Stimulated activated CD8-positive, alpha-beta memory T cell treated with anti-CD3 and anti-CD28 coated beads, Interleukin-7, amount 100 ng/mL, for 1 hour (primary cell): Measurements from ENCODE around the gene RAB11FIP2.

ENCODE experiments used
- DNase-seq, 2 donors: peaks; one replicate each; pipeline ENCODE4 v3.0.0-alpha.2; 2020; ENCODE audit warnings: low read depth in 2 of 2

Gene RAB11FIP2

DNA sequence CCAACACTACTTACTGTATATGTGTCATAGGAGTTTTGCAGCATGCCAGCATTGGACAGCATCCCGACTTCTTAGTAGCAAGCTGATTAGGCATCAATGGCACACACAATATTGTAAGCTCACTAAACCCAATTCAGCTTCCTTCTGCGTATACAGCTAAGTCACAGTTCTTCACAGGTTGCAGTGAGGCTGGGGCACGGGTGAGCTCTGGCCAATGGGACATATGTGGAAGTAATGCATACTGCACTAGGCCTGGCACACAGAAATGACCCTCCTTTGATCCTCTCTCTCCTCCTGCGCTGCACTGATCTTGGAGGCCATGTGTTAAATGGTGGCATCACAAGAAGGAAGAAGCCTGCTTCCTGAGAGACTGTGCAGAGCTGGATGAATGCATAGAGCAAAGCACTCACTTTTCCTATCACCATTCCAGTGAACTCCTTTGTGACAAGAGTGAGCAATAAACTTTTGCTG lies 11.9 kb downstream of the RAB11FIP2 start:
- no peak for DNase-seq

DNA sequence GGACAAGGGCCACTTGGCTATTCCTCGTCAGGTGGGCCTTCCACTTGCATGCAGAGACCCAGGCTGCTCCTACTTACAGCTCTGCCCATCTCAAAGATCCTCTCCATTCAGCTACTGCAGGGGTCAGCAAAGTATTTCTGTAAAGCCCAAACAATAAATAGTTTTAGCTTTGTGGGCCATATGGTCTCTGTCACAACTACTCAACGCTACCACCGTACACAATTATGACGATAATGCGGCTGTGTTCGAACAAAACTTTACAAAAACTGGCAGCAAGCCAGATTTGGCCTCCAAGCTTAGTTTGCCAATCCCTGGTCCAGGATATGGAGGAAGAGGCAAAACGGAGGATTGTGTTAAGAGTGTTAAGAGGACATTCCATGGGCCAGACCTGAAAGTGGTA lies 12.8 kb downstream of the RAB11FIP2 start:
- no peak for DNase-seq

DNA sequence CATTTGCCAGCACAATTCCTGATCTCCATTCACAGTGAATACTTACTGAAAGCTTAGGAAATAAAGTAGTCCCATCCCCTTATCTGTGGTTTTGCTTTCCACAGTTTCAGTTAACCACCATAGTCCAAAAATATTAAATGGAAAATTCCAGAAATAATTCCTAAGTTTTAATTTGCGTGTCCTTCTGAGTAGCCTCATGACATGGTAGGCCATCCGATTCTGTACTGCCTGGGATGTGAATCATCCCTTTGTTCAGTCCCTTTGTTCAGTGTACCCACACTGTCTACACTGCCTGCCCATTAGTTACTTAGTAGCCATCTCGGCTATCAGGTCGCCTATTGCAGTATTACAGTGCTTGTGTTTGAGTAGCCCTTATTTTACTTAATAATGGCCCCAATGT lies 14.2 kb downstream of the RAB11FIP2 start:
- DNase-seq: no peak

DNA sequence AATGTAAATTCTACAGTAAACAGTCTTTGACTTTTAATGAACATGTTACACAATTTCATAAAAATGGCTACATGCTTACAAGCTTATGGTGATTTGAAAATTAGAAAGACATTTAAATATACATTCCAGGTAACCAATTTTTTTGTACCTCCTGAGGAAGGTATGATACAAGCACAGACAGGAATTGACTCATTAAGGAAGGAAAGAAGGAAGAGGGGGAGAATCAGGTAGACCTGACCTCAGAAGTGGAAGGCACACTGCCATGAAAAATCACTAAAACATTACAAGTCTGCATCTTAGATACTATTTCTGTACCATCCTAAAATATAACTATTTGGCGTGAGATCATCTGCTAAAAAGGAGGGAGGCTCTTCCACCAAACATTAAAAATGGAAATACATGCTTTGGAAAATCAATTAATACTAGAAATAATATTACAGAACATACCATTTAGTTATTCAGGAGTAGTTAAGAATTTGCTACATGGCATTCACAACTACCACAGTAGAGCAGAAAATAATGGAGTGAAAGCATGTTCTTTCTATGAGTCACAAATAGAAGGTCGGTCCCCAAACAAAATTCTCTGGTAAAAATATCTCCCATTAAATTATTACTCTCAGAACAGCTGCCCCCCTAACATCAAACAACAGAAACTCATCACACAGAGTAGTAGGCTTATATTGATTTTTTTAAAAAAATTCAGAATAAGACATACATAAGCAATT lies 15.2 kb downstream of the RAB11FIP2 start:
- DNase-seq: no peak

DNA sequence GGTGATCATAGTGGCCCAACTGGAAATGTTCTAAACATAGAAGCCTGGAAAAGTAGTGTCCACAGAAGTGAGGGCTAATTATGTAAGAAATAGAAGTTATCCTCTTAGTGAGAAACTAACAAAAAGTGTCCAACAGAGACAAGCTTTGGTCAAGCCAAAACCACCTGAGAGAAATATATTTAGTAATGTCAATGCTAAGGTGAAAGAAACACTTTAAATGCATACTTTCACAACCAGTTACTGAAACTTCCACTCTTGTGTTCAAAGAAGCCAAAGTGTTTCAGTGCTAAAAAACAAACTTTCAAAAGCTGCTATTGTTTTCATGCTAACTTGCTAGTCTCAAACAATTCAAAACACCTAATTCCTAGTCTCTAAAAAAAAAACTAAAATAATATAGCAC lies 18.1 kb downstream of the RAB11FIP2 start:
- DNase-seq: no peak

DNA sequence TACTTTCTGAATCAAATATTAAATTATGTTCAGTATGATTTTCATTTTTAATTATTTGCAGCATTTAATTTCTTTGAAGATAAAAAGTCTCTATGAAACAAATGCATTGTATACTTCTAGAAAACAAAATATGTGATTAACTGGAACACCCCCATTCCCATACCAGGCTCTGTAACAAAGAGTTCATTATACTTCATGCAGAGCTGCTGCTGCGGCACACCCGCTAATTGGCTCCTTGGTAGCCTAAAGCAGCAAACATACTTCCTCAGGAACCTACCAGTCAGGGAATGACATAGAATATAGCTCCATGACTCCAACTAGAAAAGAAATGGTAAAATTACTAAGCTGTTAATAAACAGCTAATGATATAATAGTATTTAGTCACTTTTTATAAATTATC lies 19.3 kb downstream of the RAB11FIP2 start:
- no peak for DNase-seq

DNA sequence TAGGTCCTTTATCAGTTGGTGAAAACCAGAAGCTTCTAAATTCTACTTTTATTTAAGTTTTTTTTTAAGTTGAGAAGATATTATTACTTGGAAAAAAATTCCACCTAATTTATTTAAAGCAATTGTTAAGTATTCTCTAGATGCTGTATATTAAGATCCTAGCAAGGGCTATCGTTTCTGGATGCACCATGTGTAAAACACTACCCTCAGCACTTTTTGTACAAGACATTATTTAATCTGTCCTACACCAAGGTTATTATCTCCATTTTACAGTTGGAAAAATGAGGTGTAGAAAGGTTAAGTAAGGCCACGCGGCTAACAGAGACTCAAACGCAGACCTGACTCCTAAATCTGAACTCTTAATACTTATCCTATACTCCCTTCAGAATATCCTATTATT lies 19.8 kb downstream of the RAB11FIP2 start:
- no peak for DNase-seq

DNA sequence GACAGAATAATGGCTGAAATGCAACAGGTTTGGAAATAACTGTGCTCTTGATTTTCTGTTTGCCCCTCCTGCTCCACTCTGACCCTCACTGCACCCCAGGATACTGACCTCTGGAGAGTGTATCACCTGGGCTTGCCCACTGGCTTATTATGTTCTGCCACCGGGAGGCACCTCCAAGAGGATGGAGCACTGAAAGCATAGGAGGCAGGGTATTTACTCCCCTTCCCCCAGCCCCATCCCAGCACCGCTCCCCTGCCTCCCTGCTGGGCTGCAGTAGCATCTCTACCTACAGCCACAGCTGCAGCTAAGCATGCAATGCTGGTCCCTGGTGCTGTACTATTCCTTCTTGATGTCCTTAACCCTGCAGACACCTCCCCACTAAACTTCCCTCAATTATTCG lies 26.4 kb downstream of the RAB11FIP2 start:
- no peak for DNase-seq

DNA sequence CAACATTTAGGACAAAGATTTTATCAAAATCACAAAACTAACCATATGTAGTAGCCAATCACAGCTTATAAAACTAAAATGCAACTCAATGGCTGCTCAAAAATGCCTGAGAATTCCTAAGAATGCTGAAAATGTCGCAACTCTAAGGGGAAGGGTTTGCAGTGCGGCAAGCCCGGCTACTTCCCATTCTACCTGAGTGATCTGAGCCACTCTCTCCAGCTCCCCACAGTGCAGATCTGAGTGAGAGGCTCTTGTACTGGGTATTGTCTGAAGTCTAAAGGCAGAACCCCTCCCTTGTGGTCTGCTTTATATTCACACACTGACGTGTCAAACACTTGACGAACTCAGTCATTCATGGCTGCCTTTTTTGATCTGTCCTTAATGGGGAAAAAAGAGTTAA lies 28.9 kb downstream of the RAB11FIP2 start:
- DNase-seq: no peak

DNA sequence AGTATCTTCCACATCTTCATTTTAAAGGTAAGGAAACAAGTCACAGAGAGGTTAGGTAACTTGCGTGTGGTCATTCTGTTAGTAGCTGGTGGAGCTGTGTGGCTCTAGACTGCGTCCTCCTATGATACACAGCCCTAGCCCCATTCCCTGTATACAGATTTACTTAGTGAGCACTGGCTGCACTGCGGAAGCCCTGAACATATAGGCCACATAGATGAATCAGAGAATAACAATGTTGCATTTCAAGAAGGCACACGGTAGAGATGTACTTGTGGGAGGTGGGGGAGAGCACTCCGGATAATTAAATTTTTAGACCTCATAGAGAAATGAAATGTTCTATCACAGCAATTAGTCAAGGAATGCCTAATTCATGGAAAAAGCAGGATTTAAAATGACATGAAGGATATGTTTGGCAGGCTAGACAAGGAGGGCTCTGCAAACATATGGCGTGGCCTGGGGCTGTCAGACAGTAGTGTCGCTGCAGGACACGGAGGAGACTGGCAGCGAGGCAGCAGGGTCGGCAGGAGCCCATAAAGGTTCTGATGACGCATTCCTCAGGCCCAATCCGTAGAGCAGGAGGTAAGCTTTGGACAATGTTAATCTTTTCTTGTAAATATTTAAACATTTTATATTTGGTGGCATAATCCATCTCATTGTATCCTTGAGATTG lies 29.5 kb downstream of the RAB11FIP2 start:
- no peak for DNase-seq

DNA sequence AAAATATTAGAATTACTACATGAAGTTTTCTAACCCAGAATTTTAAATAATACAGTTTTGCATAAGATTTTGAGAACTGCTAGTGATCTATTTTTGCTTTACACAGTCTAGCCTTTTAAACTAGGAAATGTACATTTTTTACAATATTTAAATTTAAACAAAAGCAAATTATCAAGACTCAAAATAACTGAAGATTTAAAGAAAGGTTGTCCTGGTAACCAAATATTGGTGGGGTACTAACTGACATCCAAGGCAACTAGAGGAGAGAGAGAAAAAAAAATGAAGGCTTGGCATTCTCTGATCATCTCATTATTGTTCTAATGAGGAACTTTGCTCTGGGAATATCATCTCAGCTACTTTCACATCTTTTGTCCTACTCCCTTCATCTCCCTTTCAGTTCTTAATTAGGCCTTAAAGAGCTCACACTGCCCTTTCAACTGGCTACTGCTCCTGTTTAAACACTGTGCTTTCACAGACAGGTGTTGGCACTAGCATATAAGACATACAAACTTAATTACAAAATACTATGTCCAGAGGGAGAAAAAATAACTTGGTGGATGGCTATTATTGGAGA lies 33.7 kb downstream of the RAB11FIP2 start:
- no peak for DNase-seq

DNA sequence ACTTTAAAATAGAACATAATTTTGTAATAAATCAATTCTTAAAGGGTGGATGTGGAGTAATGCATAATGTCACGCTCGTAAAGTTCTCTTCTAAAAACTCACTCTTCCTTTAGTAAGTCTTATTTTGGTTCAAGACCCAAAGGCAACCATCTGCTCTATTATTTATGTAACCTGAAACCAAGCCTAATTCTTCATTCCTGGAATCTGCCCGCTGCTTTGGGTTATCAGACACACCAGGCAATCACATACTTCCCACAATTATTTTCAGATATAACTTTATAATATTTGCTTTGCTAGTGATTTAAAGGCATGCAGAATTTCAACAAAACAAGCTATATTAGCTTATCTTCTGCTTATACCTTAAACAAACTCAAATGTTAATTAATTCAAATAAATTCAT lies 39.0 kb downstream of the RAB11FIP2 start:
- no peak for DNase-seq

DNA sequence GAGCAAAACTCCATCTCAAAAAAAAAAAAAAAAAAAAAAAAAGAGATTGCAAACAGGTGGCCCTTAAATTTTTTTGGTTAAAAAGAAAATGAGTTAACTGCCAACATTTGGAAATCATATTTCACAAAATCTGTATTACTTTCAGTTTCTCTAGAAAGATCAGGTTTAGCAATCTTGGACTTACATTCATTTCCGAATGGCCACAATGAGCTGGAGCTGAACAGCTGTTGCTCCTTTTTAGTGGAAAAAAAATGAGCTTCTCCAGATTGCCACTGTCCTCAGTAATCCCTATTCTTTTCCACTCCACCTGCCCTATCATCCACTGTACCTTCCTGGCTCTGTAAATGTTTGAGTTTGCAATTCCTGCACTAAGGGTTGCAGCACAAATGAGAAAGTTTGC lies 43.6 kb downstream of the RAB11FIP2 start:
- no peak for DNase-seq

DNA sequence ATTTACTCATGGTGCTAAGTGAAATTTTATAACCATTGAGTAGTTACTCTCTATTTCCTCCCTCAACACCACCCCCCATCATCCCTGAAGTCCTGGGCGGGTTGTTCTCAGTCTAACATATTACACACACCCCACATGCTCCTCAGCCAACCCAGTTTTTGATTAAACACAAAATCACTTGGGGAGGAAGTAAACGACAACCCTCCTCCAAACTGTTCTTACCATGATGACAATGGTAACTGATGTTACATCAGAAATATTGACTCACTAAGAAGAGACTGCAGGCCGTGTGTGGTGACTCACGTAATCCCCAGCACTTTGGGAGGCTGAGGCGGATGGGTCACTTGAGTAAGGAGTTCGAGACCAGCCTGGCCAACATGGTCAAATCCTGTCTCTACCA lies 44.2 kb downstream of the RAB11FIP2 start:
- no peak for DNase-seq

DNA sequence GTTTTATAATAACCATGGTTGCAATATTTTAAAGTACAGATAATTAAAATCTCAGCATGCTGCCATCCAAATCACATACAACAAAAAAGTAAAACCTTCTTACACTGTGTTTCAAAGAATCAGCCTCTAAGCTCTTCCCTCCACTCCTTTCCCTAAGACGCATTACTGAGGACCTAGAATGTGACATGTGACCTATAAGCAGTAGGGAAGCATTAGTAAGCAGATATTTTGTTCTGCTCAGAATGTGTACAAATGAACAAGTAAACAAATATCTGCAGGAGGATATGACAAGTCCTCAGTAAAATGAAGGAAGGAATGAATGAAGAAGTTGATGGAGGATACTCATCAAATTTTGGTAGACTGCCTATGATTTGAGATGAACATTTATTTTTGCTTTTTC lies 49.1 kb downstream of the RAB11FIP2 start:
- DNase-seq: no peak

DNA sequence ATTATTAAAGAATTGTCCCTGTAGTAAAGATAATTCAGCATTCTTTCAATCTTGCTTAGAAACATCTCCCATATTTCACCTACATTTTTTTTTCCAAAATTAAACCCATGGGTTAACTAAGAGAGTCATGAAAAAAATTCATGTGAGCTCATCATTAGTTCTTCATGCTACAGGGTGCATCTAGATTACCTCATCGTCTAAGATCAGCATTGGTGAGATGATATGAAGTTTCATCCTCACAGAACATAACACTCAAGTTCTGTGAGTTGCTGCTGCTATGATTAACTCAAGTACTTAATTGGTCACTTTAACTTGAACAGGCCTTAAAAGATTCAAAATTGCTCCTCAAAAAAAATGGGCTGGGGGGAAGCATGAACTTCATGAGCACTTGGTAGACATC lies 50.0 kb downstream of the RAB11FIP2 start:
- DNase-seq: no peak

DNA sequence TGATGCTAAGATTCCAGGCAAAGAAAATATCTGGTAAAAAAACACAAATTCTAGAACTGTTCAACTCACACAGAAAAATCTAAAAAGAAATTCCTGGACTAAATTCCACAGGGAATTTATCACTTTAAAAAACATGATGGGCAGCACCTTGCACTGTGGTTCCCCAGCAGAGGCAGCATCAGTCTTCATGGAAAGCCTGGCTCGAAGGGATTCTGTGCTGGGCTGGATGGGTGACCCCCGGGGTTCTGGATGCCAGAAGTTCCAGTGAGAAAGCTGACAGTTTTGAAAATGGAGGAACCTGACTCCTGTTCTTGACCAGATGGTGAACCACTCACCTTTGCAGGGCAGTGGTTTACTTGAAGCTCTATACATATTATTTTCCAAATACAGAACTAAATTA lies 52.0 kb downstream of the RAB11FIP2 start:
- no peak for DNase-seq

DNA sequence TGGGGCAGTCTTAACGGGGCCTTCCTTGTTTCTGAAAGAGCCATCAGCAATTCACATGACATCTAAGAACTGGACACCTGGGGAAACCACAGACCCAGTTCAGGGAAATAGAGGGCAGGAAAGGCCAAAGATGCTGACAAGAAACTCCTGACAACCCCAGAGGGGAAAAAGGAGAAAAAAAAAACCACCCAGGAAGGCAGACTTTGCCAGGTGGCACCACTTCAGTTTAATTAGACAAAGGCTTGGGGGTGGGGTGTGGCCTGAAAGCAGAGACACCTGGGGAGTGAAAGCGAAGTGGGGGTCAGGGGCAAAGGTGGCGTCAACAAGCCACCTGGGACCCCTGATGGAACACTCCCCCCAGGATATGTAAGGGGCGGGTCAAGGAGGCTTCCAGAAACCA lies 53.6 kb downstream of the RAB11FIP2 start:
- no peak for DNase-seq

DNA sequence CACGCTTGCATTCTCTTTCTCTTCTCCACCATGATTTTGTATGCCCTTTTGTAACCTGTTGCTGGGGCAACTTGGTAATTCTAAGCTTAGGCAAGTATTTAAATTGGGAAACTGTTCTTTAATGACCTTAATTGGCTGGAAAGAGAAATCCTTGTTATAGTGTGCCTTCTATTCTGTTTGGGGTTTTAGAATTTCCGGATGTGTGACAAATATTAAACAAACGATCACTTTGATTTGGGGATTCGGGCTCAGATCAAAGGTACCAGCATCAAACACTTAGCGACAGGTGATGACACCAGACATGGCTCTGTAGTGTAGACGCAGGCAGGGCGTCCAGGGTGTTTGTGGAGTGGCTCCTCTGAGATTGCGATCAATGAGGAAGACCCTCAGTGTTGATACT lies 55.0 kb downstream of the RAB11FIP2 start:
- no peak for DNase-seq

DNA sequence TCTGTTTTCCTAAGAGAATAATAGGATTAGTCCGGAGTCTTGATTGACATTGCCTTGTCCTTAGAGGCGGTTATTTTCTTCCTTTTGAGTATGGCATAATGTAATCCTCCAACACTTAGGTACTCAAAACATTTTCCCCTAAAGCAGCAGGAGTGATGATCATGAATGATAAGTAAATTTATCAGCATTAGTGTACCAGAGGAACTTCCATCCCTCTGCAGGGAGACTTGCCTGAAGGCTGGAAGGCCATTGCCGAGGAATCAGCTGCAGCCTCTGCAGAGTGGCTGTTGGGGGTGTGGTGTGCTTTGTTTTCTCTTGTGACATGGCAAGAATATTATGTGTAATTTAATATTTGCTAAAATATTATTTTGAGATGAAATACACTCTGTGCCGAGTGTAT lies 56.8 kb downstream of the RAB11FIP2 start:
- DNase-seq: no peak

DNA sequence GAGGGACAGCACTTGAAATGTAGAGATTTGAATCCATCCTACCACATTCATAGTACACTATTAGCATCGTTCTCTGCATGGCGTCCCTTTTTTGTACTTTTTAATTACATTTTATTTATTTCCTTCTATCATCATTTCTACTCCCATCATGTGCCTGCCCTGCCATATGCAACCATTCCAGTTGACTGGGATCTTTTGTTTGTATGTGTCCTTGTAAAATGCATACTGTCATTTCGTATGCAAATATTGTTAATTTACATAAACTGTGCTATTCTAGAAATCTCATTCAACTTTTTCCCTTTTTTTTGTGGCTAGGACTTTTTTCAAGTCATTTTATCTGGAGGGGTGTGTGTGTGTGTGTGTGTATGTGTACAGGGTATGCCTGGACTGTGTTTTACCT lies 57.9 kb downstream of the RAB11FIP2 start:
- no peak for DNase-seq

DNA sequence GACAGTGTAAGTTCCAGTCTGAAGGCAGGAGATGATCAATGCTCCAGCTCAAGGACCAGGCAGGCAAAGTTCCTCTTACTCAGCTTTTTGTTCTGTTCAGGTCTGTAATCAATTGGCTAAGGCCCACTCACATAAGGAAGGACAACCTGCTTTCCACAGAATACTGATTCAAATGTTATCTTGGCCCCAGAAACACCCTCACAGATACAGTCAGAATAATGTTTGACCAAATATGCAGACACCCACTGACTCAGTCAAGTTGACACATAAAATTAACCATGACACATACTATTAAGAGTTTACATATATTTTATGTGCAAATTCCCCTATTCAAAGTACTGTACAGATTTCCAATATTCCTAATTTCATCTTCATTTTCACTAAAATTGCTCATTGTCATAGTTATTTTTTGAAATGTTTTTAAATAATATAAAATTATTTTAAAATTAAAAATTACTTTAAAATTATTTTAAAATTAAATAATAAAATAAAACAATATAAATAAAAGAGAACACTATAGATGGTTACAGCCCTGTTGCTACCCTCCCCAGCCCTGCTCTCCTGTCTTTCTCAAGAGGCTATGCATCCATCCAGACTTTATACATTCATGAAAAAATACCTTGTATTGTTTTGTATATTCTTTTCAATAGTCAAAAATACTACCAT lies 59.4 kb downstream of the RAB11FIP2 start:
- no peak for DNase-seq

DNA sequence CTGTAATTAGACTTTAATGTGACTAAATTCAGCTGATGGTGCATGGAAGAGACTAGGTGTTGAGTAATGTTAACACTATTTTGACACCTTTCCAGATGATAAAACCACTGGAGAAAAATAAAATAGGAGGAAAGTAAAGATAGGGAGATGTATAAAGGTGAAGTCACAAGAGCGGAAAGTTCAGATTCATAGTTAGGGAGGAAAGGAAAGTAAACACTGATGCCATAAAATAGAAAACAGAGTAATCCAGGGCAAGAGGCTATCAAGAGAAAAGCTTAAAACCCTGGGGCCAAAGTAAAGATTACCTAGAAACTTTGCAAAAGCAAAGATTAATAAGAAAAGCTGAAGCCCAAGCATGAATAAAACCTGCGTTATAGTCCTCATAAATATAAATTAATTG lies 62.8 kb downstream of the RAB11FIP2 start:
- DNase-seq: no peak
